PFSK-1 (cell line): ENCODE measurements around the gene PLEKHG2.

ENCODE experiments used
- FOXP2 ChIP-seq: optimal IDR thresholded peaks from 2 replicates; pipeline ENCODE3; 2011; ENCODE audit warnings: borderline replicate concordance, control low read depth, inconsistent platforms; ENCODE audit not compliant: insufficient read depth; ENCODE audit errors: extremely low read length, extremely low read depth
- SIN3A ChIP-seq: IDR thresholded peaks from 2 replicates; pipeline ENCODE4 v1.6.1; 2012; ENCODE audit warnings: mild to moderate bottlenecking, low read length, moderate library complexity, borderline replicate concordance; ENCODE audit not compliant: insufficient read depth
- TAF1 ChIP-seq: IDR thresholded peaks from 2 replicates; pipeline ENCODE4 v1.6.1; 2012; ENCODE audit warnings: low read length, control low read depth, borderline replicate concordance; ENCODE audit not compliant: insufficient read depth
- TF ChIP-seq, protein P1 (sequence below), 2 experiments: IDR thresholded peaks; 2 replicates each; pipeline versions ENCODE4 v1.6.1 to v1.8.0; 2011 to 2012; ENCODE audit warnings: low read depth in 2 of 2, low read length in 2 of 2, control low read depth in 1 of 2, inconsistent platforms in 1 of 2, mild to moderate bottlenecking in 1 of 2, moderate library complexity in 1 of 2; ENCODE audit not compliant: insufficient read depth in 1 of 2

DNA sequence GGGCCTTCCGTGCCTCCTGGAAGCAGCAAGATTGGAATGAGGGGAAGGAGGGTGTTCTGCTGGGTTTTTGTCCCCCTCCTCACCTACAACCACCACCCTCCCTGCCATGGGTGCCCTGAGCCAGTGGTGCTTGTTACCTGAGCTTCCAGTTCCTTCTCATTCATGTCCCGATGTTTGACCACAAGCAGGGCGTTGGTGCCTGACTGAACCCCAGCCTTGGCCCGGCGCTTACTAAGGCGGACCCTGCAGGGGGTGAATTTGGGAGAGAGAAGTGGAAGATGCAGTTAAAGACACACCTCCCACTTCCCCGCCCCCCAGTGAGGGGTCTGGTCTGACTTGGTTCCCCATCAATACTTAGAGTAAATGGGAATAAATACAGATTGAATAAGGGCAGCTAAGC lies 25.9 kb upstream of the PLEKHG2 start:
- TF ChIP-seq SIN3A (no peak), TAF1 (no peak), FOXP2 (no peak)
- TF ChIP-seq, protein P1, sequence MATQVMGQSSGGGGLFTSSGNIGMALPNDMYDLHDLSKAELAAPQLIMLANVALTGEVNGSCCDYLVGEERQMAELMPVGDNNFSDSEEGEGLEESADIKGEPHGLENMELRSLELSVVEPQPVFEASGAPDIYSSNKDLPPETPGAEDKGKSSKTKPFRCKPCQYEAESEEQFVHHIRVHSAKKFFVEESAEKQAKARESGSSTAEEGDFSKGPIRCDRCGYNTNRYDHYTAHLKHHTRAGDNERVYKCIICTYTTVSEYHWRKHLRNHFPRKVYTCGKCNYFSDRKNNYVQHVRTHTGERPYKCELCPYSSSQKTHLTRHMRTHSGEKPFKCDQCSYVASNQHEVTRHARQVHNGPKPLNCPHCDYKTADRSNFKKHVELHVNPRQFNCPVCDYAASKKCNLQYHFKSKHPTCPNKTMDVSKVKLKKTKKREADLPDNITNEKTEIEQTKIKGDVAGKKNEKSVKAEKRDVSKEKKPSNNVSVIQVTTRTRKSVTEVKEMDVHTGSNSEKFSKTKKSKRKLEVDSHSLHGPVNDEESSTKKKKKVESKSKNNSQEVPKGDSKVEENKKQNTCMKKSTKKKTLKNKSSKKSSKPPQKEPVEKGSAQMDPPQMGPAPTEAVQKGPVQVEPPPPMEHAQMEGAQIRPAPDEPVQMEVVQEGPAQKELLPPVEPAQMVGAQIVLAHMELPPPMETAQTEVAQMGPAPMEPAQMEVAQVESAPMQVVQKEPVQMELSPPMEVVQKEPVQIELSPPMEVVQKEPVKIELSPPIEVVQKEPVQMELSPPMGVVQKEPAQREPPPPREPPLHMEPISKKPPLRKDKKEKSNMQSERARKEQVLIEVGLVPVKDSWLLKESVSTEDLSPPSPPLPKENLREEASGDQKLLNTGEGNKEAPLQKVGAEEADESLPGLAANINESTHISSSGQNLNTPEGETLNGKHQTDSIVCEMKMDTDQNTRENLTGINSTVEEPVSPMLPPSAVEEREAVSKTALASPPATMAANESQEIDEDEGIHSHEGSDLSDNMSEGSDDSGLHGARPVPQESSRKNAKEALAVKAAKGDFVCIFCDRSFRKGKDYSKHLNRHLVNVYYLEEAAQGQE (IDR thresholded peaks at IDR 0.05; ENCODE audit: insufficient read depth in 1 of 2, low read depth in 2 of 2, low read length in 2 of 2), result no peak
